K562 treated with DMSO at 1 percent for 24 hours (cell line): ENCODE data around the gene GNB2. TPM values are rescaled to one million over a fixed set of nuclear protein-coding genes. Genes with fewer than 3 reads are reported as not detected.

Source experiments
- total RNA-seq: library from RNA; unstranded; fragments of 300-600 nt; gene quantifications from 2 replicates; pipeline ENCODE4 v1.2.3, GENCODE V29; 2022; ENCODE audit warnings: low read depth; ENCODE audit not compliant: insufficient read depth

The GNB2 gene
- total RNA-seq, result 771 and 833 TPM in 2 replicates

DNA sequence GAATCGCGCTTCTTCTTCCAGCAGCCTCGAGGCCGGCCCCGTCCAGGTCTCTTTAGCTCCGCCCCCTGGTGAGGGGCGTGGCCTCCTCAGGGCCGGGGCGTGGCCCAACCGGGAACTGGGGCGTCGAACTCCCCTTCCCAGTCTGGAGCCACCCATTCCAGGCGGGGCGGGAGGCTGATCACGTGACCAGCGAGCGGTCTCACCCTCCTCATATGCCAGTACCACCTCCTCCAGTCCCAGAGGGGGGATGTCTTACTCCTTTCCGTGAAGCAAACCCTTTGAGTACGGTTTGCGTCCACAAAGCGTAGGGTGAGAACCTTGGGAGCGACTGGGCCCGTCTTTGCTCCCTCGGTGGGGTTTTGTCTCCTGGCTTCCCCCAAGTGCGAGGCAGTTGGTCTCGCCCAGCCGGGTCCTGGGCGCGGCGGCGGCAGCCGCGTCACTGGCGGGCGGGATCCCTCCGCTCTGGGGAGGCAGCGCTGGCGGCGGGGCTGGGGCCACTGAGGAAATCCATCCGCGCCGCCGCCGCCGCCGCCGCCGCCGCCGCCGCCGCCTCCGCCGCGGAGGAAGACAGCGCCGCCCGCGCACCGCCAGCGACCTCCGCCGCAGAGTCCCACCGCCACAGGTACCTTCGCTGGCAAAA, at the start of gene GNB2:
TSS of gene GNB2 (plus strand) at position 439 of the 640 bp plus-strand sequence. CDS start 2,526 bp downstream, outside the sequence.

DNA sequence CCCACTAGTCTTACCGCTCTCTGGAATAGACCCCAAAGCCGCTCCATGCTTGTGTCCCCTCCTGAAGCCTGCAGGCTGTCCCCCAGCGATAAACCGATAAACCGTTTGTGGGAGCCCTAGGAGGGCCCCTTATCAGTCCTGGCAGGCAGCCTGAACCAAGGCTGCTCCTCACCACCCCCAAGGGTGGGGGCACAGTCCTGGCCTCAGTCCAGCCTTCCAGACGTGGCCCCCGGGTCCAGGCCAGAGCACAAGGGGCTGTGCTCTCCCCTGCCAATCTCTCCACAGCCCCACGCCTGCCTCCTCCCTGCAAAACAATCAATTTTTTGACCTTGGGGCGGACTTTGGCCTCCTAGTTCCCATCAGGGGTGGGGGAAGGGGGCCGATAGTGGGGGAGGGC, 32.1 kb upstream of the GNB2 start, which contains the start of gene TFR2:
TSS of gene TFR2 (minus strand) at position 90 of the 397 bp plus-strand sequence. CDS start at position 47, 43 bp downstream.

DNA sequence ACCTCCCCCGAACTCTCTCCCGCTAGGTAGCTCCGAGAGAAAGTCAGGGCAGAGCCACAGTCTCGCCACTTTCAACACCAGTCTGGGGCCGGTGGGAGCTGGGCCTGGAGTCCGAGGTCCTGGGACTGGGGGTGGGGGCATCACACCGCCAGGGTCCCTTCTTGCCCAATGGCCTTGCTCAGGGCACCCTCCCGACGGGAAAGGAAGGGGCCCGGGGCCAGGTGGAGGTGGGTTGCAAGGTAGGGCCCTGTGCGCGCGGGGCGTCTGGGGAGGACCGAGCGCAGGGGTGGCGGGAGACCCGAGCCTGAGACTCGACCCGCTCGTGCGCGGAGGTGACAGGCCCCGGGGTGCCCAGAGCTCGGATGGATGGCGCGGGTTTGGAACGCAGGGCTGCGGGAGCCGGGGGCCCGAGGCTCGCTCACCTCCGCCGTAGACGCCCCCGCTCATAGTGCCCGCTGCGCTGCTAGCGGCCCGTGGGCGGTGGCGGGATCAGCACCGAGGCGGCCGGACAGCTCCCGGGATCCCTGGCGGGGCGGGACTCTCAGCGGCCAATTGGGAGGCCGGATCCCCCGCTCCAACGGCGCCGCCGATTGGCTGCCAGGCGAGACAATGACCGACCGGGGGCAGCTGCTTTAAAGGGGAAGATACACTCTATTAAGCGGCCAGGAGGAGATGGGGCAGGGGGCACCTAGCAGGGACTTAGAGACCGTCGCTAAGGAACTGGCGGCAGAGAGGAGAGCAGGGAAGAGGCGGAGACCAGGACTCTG, 17.4 kb upstream of the GNB2 start, which contains the start of gene ACTL6B:
TSS of gene ACTL6B (minus strand) at position 541 of the 767 bp plus-strand sequence. CDS start at position 447, 94 bp downstream.

DNA sequence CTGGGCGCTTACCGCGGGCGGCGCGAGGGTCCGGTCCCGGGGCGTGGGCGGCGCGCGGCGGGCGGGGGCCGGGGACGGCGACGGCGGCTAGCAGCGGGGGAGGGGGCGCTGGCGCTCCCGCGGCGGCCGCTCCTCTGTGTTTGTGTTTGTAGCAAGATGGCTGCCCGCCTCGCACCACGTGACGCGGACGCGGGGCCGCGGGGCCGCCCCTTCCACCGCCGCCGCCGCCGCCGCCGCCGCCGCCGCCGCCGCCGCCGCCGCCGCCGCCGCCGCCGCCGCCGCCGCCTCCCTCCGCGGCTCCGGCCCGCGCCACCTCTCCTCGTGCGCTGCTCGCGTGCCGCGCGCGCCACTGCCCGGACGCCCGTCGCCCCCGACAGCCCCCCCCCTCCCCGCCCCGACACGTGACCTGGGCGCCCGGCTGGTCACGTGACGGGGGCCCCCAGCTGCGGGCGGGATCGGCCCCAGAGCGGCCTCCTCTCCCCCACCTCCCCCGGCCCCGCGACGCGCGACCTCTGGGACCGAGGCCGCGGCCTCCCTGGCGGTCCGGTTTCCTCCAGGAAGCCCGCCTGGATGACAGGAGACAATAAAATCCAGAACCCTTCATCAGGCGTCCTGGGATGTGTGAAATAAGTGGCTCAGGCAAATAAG, 20.7 kb downstream of the GNB2 start, which contains the start of gene GIGYF1:
TSS of gene GIGYF1 (minus strand) at position 153 of the 648 bp plus-strand sequence. CDS start 6,012 bp downstream, outside the sequence.

DNA sequence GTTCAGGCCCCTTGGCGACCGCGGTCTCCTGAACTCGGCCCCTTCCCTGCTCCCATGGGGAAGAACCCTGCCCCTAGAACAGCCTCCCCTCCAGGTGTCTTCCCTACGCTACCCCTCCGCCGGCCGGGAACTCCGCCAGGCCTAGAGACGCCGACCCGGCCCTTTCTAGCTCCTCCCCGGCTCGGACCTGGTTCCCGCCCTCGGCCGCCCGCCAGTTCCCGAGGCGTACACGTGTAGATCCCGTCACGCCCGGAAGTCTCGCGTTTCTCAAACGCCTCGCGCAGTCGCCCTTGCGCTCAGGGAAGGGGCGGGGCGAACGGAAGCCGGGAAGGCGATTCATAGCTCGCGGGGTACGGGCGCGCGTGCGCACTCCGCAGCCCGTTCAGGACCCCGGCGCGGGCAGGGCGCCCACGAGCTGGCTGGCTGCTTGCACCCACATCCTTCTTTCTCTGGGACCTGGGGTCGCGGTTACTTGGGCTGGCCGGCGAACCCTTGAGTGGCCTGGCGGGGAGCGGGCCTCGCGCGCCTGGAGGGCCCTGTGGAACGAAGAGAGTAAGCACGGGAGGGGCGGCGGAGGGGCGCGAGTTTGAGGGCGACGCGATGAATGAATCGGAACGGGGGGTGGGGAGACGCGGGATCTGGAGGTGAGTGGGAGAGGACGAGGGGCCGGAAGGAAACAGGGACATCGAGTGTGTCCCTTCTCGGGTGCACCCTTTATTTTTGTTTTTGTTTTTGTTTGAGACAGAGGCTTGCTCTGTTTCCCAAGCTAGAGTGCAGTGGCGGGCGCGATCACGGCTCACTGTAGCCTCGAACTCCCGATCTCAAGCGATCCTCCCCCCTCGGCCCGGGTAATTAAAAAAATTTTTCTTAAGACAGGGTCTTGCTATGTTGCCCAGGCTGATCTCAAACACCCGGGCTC, 32.5 kb downstream of the GNB2 start, which contains the start of gene POP7:
TSS of gene POP7 (plus strand) at position 369 of the 919 bp plus-strand sequence. CDS start 710 bp downstream, outside the sequence.

DNA sequence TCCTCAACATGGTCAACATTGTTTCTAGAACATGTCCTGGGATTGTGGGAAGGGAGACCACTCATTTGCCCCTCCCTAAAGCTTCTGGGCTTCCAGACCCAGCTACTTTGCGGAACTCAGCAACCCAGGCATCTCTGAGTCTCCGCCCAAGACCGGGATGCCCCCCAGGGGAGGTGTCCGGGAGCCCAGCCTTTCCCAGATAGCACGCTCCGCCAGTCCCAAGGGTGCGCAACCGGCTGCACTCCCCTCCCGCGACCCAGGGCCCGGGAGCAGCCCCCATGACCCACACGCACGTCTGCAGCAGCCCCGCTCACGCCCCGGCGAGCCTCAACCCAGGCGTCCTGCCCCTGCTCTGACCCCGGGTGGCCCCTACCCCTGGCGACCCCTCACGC, 46.7 kb downstream of the GNB2 start, which contains the start of gene EPO:
TSS of gene EPO (plus strand) at position 190 of the 392 bp plus-strand sequence. CDS start 513 bp downstream, outside the sequence.

Other genes starting within 250 kb of the GNB2 start
- gene ZCWPW1, start 245.0 kb upstream of the GNB2 start, total RNA-seq, result 3.3 and 6.7 TPM in 2 replicates
- gene MEPCE, start 243.9 kb upstream of the GNB2 start, total RNA-seq, result 97.3 and 99.1 TPM in 2 replicates
- 113 and 152 TPM in 2 replicates for gene PPP1R35, start 237.2 kb upstream of the GNB2 start, total RNA-seq
- 0.52 and 1.1 TPM in 2 replicates for gene SPACDR, start 209.5 kb upstream of the GNB2 start, total RNA-seq
- 189 and 200 TPM in 2 replicates for gene TSC22D4, start 194.5 kb upstream of the GNB2 start, total RNA-seq
- 1.3 and 2.4 TPM in 2 replicates for gene NYAP1, start 189.8 kb upstream of the GNB2 start, total RNA-seq
- gene AGFG2, start 134.5 kb upstream of the GNB2 start, total RNA-seq, result 20.6 and 21.7 TPM in 2 replicates
- gene SAP25, start 99.8 kb upstream of the GNB2 start, total RNA-seq, result 10.9 and 17.9 TPM in 2 replicates
- gene LRCH4, start 87.6 kb upstream of the GNB2 start, total RNA-seq, result 101 and 102 TPM in 2 replicates
- gene FBXO24, start 87.4 kb upstream of the GNB2 start, total RNA-seq, result 1.8 TPM in 2 replicates
- 25.0 and 27.0 TPM in 2 replicates for gene PCOLCE, start 71.4 kb upstream of the GNB2 start, total RNA-seq
- 44.0 and 49.0 TPM in 2 replicates for gene MOSPD3, start 61.2 kb upstream of the GNB2 start, total RNA-seq
- 53.8 and 56.4 TPM in 2 replicates for gene TFR2, start 32.2 kb upstream of the GNB2 start, total RNA-seq
- gene ACTL6B, start 17.3 kb upstream of the GNB2 start, total RNA-seq, result not detected in 2 replicates
- 23.3 and 23.7 TPM in 2 replicates for gene GIGYF1, start 20.5 kb downstream of the GNB2 start, total RNA-seq
- gene POP7, start 32.4 kb downstream of the GNB2 start, total RNA-seq, result 93.6 and 108 TPM in 2 replicates
- not detected in 2 replicates for gene EPO, start 46.7 kb downstream of the GNB2 start, total RNA-seq
- not detected in 2 replicates for gene ZAN, start 59.9 kb downstream of the GNB2 start, total RNA-seq
- 53.8 and 54.0 TPM in 2 replicates for gene EPHB4, start 153.8 kb downstream of the GNB2 start, total RNA-seq
- gene SLC12A9, start 179.0 kb downstream of the GNB2 start, total RNA-seq, result 16.7 and 17.7 TPM in 2 replicates
- 77.8 and 85.2 TPM in 2 replicates for gene TRIP6, start 193.6 kb downstream of the GNB2 start, total RNA-seq
- 126 and 134 TPM in 2 replicates for gene SRRT, start 201.4 kb downstream of the GNB2 start, total RNA-seq
- 3.2 TPM in 1 of 2 replicates, not detected in the other for gene UFSP1, start 216.0 kb downstream of the GNB2 start, total RNA-seq
- 3.3 and 3.7 TPM in 2 replicates for gene ACHE, start 222.1 kb downstream of the GNB2 start, total RNA-seq